ENCODE measurements around the gene DDX31. TPM values are rescaled to one million over a fixed set of nuclear protein-coding genes. Genes with fewer than 3 reads are reported as not detected.

Gene DDX31
- total RNA-seq, 2 donors from 2014 or later: 7.6 to 19.7 TPM

DNA sequence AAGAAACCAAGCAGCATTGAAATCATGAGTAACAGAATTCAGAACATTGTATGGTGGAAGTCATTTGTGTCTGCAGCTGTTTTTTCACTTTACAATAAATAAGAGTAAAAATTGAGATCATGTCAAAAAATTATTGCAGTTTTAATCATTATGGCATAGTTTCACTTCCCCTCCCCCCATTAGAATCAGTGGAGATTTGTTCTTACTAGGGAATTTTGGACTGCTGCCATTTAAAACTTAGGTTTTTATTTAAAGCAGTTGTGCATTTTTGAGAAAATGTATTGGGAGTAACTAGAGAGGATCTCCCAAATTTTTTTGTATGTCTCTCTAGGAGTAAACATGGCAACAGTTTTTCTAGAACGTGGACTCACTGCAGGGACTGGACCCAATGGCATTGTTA is 20.9 kb upstream of the DDX31 start:
- H3K4me1 ChIP-seq (ENCODE audit: control insufficient read depth in 1 of 2, low read depth in 2 of 2): no peaks in the 10 kb centered on the region
- peaks cover 18% of the 10 kb centered on the region for H3K36me3 ChIP-seq
- ATAC-seq (ENCODE audit: insufficient number of reproducible peaks, low FRiP score, low read depth): no peak
- H3K9me3 ChIP-seq: no peaks in the 10 kb centered on the region
- TF ChIP-seq, protein P1, sequence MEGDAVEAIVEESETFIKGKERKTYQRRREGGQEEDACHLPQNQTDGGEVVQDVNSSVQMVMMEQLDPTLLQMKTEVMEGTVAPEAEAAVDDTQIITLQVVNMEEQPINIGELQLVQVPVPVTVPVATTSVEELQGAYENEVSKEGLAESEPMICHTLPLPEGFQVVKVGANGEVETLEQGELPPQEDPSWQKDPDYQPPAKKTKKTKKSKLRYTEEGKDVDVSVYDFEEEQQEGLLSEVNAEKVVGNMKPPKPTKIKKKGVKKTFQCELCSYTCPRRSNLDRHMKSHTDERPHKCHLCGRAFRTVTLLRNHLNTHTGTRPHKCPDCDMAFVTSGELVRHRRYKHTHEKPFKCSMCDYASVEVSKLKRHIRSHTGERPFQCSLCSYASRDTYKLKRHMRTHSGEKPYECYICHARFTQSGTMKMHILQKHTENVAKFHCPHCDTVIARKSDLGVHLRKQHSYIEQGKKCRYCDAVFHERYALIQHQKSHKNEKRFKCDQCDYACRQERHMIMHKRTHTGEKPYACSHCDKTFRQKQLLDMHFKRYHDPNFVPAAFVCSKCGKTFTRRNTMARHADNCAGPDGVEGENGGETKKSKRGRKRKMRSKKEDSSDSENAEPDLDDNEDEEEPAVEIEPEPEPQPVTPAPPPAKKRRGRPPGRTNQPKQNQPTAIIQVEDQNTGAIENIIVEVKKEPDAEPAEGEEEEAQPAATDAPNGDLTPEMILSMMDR (IDR thresholded peaks at IDR 0.05): no peak
- H3K27me3 ChIP-seq (replicated peaks; ENCODE audit: insufficient read depth): no peaks in the 10 kb centered on the region
- H3K27ac ChIP-seq: no peak overlapping the region
- H3K4me3 ChIP-seq: no peak overlapping the region
- no peak for DNase-seq (ENCODE audit: low spot score)

DNA sequence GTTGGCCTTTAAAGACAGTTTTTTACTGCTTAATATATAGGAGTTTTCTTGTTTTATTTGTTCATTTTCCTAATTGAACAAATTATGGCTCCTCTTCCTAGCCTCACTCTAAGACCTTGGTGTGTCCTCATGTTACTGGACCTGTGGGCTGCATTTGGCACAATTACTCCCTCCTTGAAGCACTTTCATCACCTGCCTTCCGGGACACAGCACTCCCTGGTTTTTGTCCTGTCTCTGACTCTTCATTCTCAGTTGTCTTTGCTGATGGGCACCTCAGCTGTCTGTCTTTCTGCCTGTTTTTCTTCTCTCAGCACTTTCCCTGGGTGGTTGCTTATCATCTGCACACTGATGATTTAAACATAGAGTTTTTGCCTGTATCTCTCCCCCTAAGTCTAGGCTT is 14.1 kb upstream of the DDX31 start:
- H3K9me3 ChIP-seq: no peaks in the 10 kb centered on the region
- no peak overlapping the region for H3K4me3 ChIP-seq
- H3K4me1 ChIP-seq (ENCODE audit: control insufficient read depth in 1 of 2, low read depth in 2 of 2): no peaks in the 10 kb centered on the region
- DNase-seq (ENCODE audit: low spot score) (no peak), ATAC-seq (ENCODE audit: insufficient number of reproducible peaks, low FRiP score, low read depth) (no peak)
- H3K36me3 ChIP-seq: peaks cover 25% of the 10 kb centered on the region
- no peak overlapping the region for H3K27ac ChIP-seq
- TF ChIP-seq, protein P1 (IDR thresholded peaks at IDR 0.05): no peak
- H3K27me3 ChIP-seq (replicated peaks; ENCODE audit: insufficient read depth): no peaks in the 10 kb centered on the region

DNA sequence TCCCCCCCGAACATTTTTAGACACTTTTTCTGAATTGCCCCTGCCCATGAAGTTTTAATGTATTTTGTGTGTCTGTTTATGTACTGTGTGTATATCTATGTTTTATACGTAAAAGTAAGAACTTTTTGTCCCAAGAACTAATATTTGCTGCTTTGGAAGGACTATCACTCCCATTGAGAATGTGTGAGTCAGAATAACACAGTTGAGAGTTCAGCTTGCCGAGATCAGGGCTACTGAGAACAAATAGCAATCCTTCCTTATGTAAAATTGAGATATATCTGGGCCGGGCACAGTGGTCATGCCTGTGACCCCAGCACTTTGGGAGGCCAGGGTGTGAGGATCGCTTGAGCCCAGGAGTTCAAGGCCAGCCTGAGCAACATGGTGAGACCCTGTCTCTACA is 11.8 kb upstream of the DDX31 start:
- H3K9me3 ChIP-seq: no peaks in the 10 kb centered on the region
- H3K27me3 ChIP-seq (replicated peaks; ENCODE audit: insufficient read depth): no peaks in the 10 kb centered on the region
- no peak overlapping the region for H3K4me3 ChIP-seq
- TF ChIP-seq, protein P1 (IDR thresholded peaks at IDR 0.05): no peak
- H3K4me1 ChIP-seq (ENCODE audit: control insufficient read depth in 1 of 2, low read depth in 2 of 2): no peaks in the 10 kb centered on the region
- ATAC-seq (ENCODE audit: insufficient number of reproducible peaks, low FRiP score, low read depth): no peak
- peaks cover 31% of the 10 kb centered on the region for H3K36me3 ChIP-seq
- no peak for DNase-seq (ENCODE audit: low spot score)
- H3K27ac ChIP-seq: no peak overlapping the region

DNA sequence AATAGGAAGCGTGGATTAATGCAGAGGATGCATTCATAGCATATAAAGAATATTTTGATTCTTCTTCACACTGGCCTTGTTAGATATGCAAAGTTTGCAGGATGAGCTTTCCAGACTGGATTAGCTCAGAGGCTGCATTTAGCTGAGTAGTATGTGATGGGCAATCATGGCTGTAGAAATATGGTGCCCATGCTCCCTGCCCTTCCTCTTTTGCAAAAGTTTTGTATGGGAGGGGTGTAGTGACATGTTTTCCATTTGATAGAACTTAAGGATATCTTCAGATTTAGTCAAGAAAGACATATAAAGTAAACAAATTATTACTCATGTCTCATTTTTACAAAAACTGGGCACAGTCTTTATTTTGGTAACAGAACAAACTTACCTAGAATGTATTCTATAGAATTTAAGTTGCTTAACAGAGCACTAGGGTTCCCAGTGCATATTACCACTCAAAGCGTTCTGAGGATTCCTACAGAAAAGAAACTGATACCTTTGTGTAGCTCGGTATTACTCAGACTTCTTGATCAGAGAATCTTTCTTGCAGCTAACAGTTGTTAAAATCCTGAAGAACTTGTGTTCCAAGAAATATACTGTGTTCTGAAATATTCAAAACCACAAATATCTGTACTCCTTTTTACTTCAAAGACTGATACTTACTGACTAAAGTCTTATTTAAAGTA is 10.3 kb upstream of the DDX31 start:
- DNase-seq (ENCODE audit: low spot score): no peak
- Histone ChIP-seq H3K36me3 (peaks cover 31% of the 10 kb centered on the region), H3K27ac (no peak overlapping the region), H3K9me3 (no peaks in the 10 kb centered on the region), H3K4me1 (ENCODE audit: control insufficient read depth in 1 of 2, low read depth in 2 of 2) (peaks cover 3 to 9% of the 10 kb centered on the region in 2 donors), H3K27me3 (replicated peaks; ENCODE audit: insufficient read depth) (no peaks in the 10 kb centered on the region), H3K4me3 (no peak overlapping the region)
- TF ChIP-seq, protein P1 (IDR thresholded peaks at IDR 0.05): no peak
- ATAC-seq (ENCODE audit: insufficient number of reproducible peaks, low FRiP score, low read depth): no peak

DNA sequence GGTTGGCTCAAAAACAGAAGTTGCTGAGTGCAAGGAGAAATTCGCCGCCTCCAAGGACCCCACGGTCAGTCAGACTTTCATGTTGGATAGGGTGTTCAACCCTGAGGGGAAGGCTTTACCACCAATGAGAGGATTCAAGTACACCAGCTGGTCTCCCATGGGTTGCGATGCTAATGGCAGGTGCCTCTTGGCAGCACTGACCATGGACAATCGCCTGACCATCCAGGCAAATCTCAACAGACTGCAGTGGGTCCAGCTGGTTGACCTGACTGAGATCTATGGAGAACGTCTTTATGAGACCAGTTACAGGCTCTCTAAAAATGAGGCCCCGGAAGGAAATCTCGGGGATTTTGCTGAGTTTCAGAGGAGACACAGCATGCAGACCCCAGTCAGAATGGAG is 8.2 kb upstream of the DDX31 start:
- Histone ChIP-seq H3K27ac (no peak overlapping the region), H3K36me3 (peaks cover 20% of the 10 kb centered on the region), H3K27me3 (replicated peaks; ENCODE audit: insufficient read depth) (no peaks in the 10 kb centered on the region), H3K4me3 (no peak overlapping the region), H3K4me1 (ENCODE audit: control insufficient read depth in 1 of 2, low read depth in 2 of 2) (peaks cover 3 to 27% of the 10 kb centered on the region in 2 donors), H3K9me3 (no peaks in the 10 kb centered on the region)
- DNase-seq (ENCODE audit: low spot score) (no peak), ATAC-seq (ENCODE audit: insufficient number of reproducible peaks, low FRiP score, low read depth) (no peak)
- TF ChIP-seq, protein P1 (IDR thresholded peaks at IDR 0.05): no peak
